IPS-NIHi7 (cell line): Measurements from ENCODE around the gene SPESP1.

ENCODE experiments used
- DNase-seq: peaks from one replicate; pipeline ENCODE4 v3.0.0; 2012; ENCODE audit warnings: mixed read lengths; ENCODE audit errors: extremely low spot score

The SPESP1 gene

DNA sequence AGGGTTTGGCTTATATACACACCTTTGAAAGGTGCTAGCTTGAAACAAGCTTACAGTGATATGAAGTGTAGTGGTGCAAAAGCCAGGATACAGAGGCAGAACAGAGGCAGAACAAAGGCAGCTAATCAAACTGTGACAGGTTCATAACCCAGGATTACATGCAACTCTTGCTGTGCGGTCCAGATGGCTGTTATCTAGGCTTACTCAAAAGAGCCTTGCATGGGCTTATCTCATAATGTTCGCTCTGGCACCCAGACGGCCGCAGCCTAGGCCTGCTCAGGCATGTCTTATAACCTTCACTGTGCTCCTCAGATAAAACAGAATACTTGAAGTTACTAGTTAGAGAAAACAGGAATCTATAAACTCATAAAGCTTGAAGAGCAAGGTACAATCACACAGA is 61.4 kb downstream of the SPESP1 start:
- no peak for DNase-seq

DNA sequence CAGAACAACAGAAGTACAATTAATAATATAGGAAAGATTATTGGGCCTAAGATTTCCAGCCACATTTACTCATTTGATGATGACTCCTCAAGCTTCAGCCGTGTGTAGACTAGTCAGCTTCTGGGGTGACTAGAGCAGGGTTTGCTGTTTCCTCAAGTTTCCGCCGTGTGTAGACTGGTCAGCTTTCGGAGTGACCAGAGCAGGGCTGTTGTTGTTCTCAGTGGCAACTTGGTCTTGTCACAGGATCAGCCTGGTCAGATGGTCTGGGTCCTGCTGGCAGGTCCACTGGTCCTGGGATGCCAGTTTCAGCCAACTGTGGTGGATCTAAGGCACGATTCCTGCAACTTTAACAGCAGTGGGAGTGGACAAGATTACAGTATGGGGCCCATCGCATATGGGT is 62.4 kb downstream of the SPESP1 start:
- no peak for DNase-seq

DNA sequence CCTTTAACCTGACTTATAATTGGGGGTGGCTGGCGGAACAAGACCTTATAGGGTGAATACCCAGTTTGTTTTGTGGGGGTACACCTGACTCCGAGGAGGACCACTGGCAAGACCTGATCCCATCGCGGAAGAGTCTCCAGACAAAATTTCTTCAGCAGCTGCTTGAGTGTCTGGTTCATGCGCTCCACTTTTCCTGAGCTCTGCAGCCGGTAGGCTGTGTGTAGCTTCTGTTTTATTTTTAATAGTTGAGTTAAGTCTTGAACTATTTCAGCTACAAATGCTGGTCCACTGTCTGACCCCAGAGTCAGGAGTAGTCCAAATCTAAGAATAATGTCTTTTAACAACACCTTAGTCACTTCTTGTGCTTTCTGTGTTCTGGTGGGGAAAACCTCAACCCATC is 63.0 kb downstream of the SPESP1 start:
- DNase-seq = no peak

DNA sequence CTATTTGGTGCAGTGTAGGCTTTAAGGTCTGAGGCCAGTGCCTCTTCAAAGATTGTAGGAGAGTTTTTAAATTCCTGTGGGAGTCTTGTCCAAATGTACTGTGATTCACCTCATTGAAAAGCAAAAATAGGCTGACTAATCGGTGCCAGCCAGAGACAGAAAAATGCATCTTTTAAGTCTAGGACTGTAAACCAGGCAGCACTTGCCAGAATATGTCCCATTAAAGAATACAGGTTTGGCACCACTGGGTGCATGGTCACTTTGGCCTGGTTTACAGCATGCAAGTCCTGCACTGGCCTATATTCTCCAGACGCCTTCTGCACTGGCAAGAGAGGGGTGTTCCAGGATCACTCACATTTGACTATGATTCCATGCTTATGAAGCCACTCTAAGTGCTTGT is 63.8 kb downstream of the SPESP1 start:
- DNase-seq = no peak

DNA sequence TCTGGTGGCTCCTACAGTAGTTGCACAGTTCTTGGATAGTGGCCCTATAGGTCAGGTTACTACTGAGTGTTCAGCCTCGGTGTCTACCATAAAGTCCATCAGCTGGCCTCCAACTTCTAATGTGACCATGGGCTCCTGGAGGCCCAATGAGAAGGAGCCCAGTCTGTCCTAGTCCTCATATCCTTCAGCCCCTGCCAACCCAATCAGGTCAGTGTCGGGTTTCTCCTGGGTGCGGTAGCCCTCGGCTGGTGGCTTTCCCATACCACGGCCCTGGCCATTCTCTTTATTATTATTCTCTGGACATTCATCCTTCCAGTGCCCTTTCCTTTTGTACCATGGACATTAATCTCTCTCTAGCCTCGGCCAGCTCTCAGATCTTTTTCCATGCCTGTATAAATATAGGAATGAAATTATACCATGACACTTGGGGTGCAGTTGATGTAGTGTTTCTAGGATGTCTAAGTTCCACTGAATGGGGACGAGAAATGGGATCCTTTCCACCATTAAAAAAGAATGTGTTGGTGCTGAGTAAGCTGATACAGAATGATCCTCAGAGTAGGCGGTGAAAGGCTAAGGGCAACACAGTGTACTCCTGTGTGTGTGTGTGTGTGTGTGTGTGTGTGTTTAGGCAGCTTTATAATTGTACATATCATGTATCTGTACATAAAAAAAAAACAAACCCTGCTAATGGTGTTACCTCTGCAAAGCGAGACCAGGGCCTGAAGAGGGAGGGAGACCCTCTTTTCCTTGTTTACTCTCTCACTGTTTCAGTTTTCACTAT is 64.8 kb downstream of the SPESP1 start:
- no peak for DNase-seq
